SIG-M5 (cell line): ENCODE results near the gene ST13.
"Not testable (repeated sequence)": the region's sequence is repeated elsewhere in the genome, so short reads cannot be mapped to it uniquely, and the experiment has no call there.

Experiments used
- DNase-seq: peaks from one replicate; lab custom pipeline; 2025; lab: John Stamatoyannopoulos, UW

ST13 gene

GRCh38 chr22:40838486-40838885, 18.0 kb downstream of the ST13 start:
- DNase-seq: no peak

DNA sequence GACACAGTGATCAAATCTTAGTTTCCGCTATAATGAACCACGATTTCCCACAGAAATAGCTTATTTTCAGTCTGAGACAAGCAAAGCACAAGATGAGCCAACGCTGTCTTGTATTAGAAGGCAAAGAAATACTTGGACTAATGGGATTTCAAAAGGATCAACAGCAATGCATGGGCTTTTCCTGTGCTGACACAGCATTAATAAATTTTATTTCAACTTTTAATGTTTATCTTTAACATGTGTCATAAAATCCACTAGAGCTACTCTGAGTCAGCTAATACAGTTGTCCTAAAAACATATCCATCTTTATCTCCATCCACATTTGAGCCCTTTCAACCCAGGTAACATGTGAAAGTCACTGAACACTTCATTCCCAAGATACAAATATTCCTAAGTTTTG, 21.8 kb downstream of the ST13 start:
- no peak for DNase-seq

- no peak for DNase-seq
Measured at GRCh38 chr22:40829131-40829530, 27.3 kb downstream of the ST13 start.

GRCh38 chr22:40826984-40827741, 29.3 kb downstream of the ST13 start:
- no peak for DNase-seq

- DNase-seq: not testable (repeated sequence)
Measured at GRCh38 chr22:40826292-40826691, 30.1 kb downstream of the ST13 start.

DNA sequence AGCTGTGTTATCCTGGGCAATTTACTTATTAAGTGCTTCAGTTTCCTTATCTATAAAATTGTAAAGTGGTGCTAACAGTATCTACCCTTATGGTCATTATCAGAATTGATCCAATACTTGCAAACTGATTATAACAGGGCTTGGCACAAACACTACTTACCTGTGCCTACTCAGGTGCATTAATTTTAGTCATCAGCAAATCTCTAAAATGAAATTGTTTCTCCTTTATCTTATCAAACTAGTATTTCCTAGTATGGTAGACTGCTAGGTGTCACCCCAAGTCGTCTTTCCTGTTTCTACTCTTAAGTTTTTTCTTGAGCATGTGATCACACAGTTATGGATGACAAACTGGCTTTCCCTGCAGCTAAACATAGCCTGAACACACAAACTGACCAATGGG, 33.0 kb downstream of the ST13 start:
- DNase-seq: no peak

- DNase-seq: no peak
Measured at GRCh38 chr22:40819599-40820140, 36.8 kb downstream of the ST13 start.

- DNase-seq: no peak
Measured at GRCh38 chr22:40818747-40819598, 37.5 kb downstream of the ST13 start, which contains the start of gene SLC25A17. Gene SLC25A17, minus strand, starts transcription at chr22:40819346. Its CDS starts 98 bp downstream, at chr22:40819248.

DNA sequence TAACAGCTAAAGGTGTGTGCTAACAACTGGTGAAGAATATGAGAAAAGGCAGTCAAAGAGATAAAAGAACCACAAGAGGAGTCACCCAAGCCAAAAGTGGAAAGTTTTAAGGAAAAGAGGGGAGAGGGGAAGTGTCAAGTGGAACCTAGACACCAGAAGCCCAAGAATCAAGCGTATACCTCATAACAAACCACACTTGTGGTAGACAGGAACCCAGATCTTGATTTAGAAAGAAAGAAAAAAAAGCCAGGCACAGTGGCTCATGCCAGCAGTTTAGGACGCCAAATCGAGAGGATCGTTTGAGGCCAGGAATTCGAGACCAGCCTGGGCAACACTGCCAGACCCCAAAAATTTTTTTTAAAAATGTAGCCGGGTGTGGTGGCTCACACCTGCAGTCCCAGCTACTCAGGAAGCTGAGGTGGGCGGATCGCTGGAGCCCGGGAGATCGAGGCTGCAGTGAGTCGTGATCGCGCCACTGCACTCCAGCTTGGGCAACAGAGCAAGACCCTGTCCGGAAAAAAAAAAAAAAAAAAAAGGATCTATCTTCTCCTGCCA, 38.2 kb downstream of the ST13 start:
- DNase-seq: no peak

DNA sequence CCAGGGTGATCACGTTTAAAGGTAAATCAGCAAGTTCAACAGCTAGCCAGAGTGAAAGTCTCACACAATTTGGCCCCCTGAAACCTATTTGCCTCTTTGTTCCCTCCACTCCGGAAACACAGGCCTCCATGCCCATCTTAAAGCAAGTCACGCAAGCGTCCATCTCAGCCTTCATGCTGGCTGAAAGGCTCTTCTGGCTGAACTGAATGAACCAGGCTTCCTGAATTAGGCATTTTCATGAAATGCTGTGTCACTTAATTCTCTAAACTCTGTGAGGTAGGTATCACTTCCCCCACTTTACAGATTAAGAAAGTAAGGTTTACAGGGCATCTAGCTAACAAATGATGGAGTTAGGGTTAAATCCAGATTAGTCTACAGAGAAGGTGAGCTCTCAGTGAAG, 38.7 kb downstream of the ST13 start:
- no peak for DNase-seq

- DNase-seq: no peak
Measured at GRCh38 chr22:40813912-40814315, 42.5 kb downstream of the ST13 start.

DNA sequence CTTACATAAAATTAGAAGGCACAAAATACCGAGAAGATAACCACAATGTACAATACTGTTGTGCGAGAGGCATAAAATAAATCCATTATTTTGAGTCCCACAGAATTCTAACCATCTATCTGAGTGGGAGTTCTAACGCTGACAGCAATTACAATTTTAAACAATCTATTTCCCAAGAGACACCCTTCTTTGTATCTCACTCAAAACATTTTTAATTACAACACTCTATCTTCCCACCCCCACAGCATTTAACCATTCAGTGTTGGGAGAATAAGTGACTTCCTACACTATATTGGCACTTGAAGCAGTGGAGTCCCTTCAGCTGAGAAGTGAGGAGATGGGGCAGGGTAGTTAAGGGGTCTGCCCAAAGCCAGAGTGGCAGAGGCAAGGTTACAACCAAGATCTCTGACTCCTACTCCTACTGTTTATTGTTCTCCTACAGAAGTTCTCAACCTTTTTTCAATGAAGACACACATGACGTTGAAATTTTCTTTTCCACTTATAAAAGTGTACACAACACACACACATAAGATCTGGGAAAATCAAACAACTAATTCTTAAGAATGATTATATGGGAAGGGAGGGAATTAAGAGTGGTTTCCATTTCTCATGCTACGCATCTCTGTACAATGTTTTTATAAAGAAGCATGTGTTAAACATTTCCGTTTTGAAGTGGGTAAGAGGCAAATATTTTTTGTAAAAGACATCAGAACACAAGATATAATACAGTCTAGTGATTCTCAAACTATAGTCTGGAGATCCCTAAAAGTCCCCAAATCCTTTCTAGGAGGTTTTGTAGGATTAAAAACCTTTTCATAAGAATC, 48.2 kb downstream of the ST13 start:
- DNase-seq: no peak

- no peak for DNase-seq
Measured at GRCh38 chr22:40806711-40807110, 49.7 kb downstream of the ST13 start.

DNA sequence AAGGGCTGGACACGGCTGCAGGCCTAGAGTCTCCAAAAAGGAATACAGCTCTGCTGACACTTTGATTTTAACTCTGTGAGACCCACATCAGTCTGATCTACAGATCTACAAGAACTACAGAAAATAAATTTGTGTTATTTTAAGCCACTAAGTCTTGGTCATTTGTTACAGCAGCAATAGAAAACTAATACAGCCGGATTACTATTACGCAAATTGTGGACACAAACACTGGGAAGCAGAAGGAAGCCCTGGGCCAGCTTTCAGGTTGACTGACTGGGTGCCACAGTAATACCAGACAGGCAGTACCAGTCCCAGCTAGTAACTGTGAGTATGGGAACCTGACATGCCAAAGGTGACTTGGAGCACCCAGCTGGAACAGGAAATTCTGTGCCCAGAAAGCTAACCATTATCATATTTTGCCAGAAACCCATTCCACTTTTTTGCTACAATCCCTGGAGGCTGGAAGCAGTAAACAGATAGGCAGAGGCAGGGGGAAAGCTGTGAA, 50.7 kb downstream of the ST13 start:
- DNase-seq: no peak

GRCh38 chr22:40805239-40805638, 51.2 kb downstream of the ST13 start:
- no peak for DNase-seq

GRCh38 chr22:40803321-40803720, 53.1 kb downstream of the ST13 start:
- no peak for DNase-seq

GRCh38 chr22:40799008-40799407, 57.4 kb downstream of the ST13 start:
- no peak for DNase-seq

DNA sequence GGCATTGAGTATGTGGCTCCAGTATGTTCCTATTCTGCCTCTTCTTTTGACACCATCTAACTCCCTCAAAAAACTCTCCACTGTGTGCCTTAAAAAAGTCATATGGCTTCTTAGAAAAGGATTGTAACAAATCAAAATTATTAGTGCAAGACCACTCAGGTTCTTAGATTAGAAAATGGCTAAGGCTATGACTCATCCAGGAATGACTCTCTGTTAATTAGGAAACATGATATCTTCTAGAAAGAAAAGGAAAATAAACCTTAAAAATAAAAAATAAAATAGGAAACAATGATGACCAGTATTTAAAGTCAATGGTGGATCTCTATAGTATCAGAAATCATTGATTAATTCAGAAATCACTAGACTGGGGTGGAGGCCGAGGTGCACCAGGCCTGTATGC, 59.0 kb downstream of the ST13 start:
- no peak for DNase-seq

GRCh38 chr22:40792451-40792850, 64.0 kb downstream of the ST13 start:
- DNase-seq: no peak

DNA sequence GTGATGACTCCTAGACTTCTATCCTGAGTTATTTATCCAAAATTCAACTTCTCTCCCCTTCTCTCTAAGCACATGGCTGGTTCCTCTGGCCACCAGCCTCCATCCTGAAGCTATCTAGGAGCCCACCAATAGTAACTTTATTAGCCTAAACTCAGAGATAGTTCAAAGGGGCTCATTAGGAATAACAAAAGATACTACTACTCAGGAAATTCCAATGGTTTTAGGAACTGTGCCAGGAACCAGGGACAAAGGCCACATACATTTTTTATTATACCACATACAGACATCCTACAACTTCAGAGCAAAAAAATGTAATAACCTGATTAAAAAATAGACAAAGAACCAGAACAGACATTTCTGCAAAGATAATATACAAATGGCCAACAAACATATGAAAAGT, 65.2 kb downstream of the ST13 start:
- DNase-seq: no peak

DNA sequence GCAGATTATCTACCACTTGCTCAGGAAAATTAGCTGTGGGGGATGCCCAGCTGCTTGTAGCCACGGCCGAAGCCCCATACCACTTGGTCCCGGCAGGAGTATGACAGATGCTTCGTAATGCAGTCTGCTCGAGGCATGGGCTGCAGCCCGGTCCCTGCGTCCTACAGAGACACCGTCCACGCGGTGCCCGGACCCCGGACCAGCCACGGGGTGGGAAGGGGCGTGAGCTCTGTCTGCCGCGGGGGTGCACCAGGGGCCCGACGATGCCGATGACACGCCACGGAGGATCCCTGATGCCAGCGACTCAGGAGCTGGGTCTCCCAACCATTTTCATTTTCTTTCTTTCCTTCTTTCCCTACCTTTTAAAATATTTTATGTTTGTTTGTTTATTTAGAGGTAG, 67.3 kb downstream of the ST13 start:
- DNase-seq: no peak

DNA sequence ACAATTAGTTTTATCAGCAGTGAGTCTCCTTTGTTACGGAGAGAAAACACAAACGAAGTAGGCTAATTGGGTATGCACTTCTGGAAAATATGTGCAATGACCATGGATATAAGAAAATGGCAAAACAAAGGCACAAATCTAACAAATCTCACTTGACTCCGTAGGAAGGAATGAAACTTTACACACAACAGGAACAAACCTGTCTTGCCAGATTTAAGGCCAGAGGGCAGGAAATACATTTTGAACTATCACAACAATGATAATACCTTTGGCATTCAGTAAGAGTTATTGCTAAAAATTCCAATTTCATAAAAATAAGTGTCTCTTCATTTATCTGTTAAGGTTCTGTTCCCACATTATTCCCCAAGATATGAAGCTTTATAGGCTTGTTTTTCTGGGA, 73.9 kb downstream of the ST13 start:
- DNase-seq: no peak
